IMR-90 (cell line): ENCODE data around the gene RSU1.

Experiments used
- CEBPB ChIP-seq: IDR thresholded peaks from 2 replicates; pipeline ENCODE4 v1.6.1; 2012; ENCODE audit warnings: low read depth, low read length, improper control_type of control experiment
- CHD1 ChIP-seq: IDR thresholded peaks from 2 replicates; pipeline ENCODE4 v1.6.1; 2012; ENCODE audit warnings: low read depth, low read length, improper control_type of control experiment
- MAFK ChIP-seq: IDR thresholded peaks from 2 replicates; pipeline ENCODE4 v1.6.1; 2012; ENCODE audit warnings: low read depth, low read length, improper control_type of control experiment
- POLR2A ChIP-seq: IDR thresholded peaks from 2 replicates; pipeline ENCODE4 v1.6.1; 2012; ENCODE audit warnings: mild to moderate bottlenecking, low read depth, low read length
- RAD21 ChIP-seq: IDR thresholded peaks from 2 replicates; pipeline ENCODE4 v1.6.1; 2012; ENCODE audit warnings: low read length, improper control_type of control experiment
- RCOR1 ChIP-seq: IDR thresholded peaks from 2 replicates; pipeline ENCODE4 v1.6.1; 2012; ENCODE audit warnings: mild to moderate bottlenecking, low read length, improper control_type of control experiment; ENCODE audit not compliant: insufficient replicate concordance
- RFX5 ChIP-seq: IDR thresholded peaks from 2 replicates; pipeline ENCODE4 v1.8.0; 2012; ENCODE audit warnings: low read depth, mild to moderate bottlenecking, low read length, moderate library complexity
- SMC3 ChIP-seq: fragments of 150-350 bp; IDR thresholded peaks from 2 replicates; pipeline ENCODE4 v1.6.1; 2016; ENCODE audit warnings: low read depth, mild to moderate bottlenecking, antibody characterized with exemption, low read length, moderate library complexity
- TF ChIP-seq, protein P1 (sequence below): conservative IDR thresholded peaks from 2 replicates; pipeline ENCODE4 v1.5.1; 2012; ENCODE audit warnings: mild to moderate bottlenecking, low read depth, low read length, improper control_type of control experiment
- TF ChIP-seq, protein P2 (sequence below): fragments of 150-350 bp; IDR thresholded peaks from 2 replicates; pipeline ENCODE4 v1.6.1; 2017; ENCODE audit warnings: mild to moderate bottlenecking, antibody characterized with exemption, low read length, low read depth
- TF ChIP-seq, protein P3 (sequence below): fragments of 150-350 bp; IDR thresholded peaks from 2 replicates; pipeline ENCODE4 v1.6.1; 2016; ENCODE audit warnings: low read depth, mild to moderate bottlenecking, low read length, moderate library complexity, borderline replicate concordance

DNA sequence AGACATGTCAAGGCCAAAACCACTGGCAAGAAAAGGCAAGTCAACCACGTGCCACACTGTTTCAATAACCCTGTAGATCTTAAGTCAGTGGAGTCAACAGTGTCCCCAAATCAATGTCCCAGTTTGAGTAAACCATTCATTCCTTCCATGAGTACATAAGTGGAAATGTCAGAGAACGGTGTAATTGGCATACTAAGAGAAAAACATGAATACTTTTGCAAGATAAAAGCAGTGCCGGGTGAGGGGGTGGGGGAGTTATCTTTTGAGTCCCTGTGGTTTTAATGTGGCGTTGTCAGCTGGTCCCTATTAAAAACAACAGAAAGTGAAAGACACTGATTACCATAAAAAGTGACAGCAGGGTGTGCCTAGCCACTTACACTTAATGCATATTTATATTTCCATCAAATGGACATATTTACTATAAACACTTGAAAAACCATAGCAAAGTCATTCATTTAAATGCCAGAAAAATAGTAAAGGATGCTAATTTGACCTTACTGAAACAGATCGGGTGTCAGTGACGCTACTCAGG is 37.8 kb downstream of the RSU1 start:
- TF ChIP-seq, protein P1, sequence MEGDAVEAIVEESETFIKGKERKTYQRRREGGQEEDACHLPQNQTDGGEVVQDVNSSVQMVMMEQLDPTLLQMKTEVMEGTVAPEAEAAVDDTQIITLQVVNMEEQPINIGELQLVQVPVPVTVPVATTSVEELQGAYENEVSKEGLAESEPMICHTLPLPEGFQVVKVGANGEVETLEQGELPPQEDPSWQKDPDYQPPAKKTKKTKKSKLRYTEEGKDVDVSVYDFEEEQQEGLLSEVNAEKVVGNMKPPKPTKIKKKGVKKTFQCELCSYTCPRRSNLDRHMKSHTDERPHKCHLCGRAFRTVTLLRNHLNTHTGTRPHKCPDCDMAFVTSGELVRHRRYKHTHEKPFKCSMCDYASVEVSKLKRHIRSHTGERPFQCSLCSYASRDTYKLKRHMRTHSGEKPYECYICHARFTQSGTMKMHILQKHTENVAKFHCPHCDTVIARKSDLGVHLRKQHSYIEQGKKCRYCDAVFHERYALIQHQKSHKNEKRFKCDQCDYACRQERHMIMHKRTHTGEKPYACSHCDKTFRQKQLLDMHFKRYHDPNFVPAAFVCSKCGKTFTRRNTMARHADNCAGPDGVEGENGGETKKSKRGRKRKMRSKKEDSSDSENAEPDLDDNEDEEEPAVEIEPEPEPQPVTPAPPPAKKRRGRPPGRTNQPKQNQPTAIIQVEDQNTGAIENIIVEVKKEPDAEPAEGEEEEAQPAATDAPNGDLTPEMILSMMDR = no peak
- no peak for TF ChIP-seq POLR2A
- TF ChIP-seq CEBPB = no peak
- no peak for TF ChIP-seq RAD21
- TF ChIP-seq MAFK = no peak
- TF ChIP-seq CHD1 = no peak
- TF ChIP-seq SMC3 = no peak
- TF ChIP-seq RCOR1 = no peak
- TF ChIP-seq, protein P2, sequence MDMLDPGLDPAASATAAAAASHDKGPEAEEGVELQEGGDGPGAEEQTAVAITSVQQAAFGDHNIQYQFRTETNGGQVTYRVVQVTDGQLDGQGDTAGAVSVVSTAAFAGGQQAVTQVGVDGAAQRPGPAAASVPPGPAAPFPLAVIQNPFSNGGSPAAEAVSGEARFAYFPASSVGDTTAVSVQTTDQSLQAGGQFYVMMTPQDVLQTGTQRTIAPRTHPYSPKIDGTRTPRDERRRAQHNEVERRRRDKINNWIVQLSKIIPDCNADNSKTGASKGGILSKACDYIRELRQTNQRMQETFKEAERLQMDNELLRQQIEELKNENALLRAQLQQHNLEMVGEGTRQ = no peak
- TF ChIP-seq, protein P3, sequence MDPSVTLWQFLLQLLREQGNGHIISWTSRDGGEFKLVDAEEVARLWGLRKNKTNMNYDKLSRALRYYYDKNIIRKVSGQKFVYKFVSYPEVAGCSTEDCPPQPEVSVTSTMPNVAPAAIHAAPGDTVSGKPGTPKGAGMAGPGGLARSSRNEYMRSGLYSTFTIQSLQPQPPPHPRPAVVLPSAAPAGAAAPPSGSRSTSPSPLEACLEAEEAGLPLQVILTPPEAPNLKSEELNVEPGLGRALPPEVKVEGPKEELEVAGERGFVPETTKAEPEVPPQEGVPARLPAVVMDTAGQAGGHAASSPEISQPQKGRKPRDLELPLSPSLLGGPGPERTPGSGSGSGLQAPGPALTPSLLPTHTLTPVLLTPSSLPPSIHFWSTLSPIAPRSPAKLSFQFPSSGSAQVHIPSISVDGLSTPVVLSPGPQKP = no peak
- no peak for TF ChIP-seq RFX5
